ENCODE results near the gene AGPAT4. TPM values are rescaled to one million over a fixed set of nuclear protein-coding genes. Genes with fewer than 3 reads are reported as not detected.
"Not testable (repeated sequence)": the region's sequence is repeated elsewhere in the genome, so short reads cannot be mapped to it uniquely, and the experiment has no call there.

Gene AGPAT4
- total RNA-seq, 2 donors from 2014 or later, result 7.3 to 8.9 TPM

GRCh38 chr6:161178155-161178554 is 95.7 kb downstream of the AGPAT4 start:
- Mint-ChIP-seq H3K36me3 (peaks cover 14 to 21% of the 10 kb centered on the region in 2 donors), H3K9me3 (peaks cover 16 to 18% of the 10 kb centered on the region in 2 donors)
- not testable (repeated sequence) for DNase-seq (ENCODE audit: low spot score in 2 of 2); H3K27ac Mint-ChIP-seq; ATAC-seq

- H3K9me3 Mint-ChIP-seq, result peaks cover 16 to 18% of the 10 kb centered on the region in 2 donors
- not testable (repeated sequence) for ATAC-seq; DNase-seq (ENCODE audit: low spot score in 2 of 2); H3K27ac Mint-ChIP-seq
- peaks cover 14 to 21% of the 10 kb centered on the region in 2 donors for H3K36me3 Mint-ChIP-seq
Observed at GRCh38 chr6:161176428-161176827, 97.4 kb downstream of the AGPAT4 start.

GRCh38 chr6:161172769-161173168 is 101.1 kb downstream of the AGPAT4 start:
- H3K36me3 Mint-ChIP-seq, result not testable (repeated sequence)

DNA sequence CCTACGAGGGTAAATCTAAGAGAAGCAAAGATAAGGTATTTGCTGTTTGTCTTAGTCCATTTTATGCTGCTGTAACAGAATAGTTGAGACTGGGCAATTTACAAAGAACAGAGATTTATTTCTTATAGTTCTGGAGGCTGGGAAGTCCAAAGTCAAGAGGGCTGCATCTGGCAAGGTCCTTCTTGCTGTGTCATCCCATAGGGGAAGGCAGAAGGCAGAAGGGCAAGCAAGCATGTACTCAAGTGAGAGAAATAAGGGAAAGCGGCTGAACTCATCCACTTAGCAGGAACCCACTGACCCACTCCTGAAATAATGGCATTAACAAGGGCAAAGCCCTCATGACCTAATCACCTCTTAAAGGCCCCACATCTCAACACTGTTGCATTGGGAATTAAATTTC is 102.7 kb downstream of the AGPAT4 start:
- no peak for ATAC-seq
- Mint-ChIP-seq H3K36me3 (no peaks in the 10 kb centered on the region), H3K9me3 (peaks cover 3 to 5% of the 10 kb centered on the region in 2 donors), H3K27ac (peak overlapping the region in 1 of 2 donors; percentile 21)
- DNase-seq (ENCODE audit: low spot score in 2 of 2), result no peak

More at GRCh38 chr6:161172769-161173168, 101.1 kb downstream of the AGPAT4 start:
- ATAC-seq; H3K27ac Mint-ChIP-seq; DNase-seq (ENCODE audit: low spot score in 2 of 2): not testable (repeated sequence)
- H3K9me3 Mint-ChIP-seq, result peaks cover 10 to 12% of the 10 kb centered on the region in 2 donors

GRCh38 chr6:161169696-161170095 is 104.2 kb downstream of the AGPAT4 start:
- Mint-ChIP-seq H3K27ac (no peak overlapping the region), H3K36me3 (peaks cover 0 to 6% of the 10 kb centered on the region in 2 donors), H3K9me3 (peaks cover 0 to 3% of the 10 kb centered on the region in 2 donors)
- ATAC-seq (no peak), DNase-seq (ENCODE audit: low spot score in 2 of 2) (no peak)

- peaks cover 0 to 3% of the 10 kb centered on the region in 2 donors for H3K9me3 Mint-ChIP-seq
- H3K27ac Mint-ChIP-seq, result peak overlapping the region in 1 of 2 donors; percentile 48
- no peak for ATAC-seq
- peaks cover 0 to 6% of the 10 kb centered on the region in 2 donors for H3K36me3 Mint-ChIP-seq
- no peak for DNase-seq (ENCODE audit: low spot score in 2 of 2)
Observed at GRCh38 chr6:161169035-161169434, 104.8 kb downstream of the AGPAT4 start.

DNA sequence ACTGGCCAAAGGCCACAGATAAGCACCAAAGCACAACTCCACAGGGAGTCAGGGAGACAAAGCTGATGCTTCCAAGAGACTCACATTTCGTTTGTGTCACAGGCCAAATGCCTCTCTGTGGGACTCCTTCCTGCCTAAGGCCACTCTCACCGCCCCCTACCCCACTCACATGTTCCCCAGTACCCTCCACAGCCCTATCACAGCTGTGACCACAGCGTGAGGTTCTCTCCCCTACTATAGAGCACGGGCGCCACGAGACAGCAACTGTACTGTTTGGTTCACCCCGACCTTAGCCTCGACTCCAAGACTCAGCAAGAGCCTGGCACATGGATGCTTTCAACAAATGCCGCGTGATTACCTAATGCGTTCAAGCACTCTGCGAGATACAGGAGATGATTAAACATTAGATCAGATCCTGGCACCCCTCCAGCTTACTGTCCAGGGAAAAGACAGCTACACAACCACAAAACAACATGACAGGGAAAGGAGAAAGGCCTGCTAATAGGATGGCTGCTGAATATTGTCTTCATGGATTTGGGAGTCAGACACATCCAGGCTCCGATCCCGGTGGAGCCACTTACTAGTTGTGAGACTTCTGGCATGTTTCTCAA is 105.5 kb downstream of the AGPAT4 start:
- DNase-seq (ENCODE audit: low spot score in 2 of 2) (no peak), ATAC-seq (no peak)
- Mint-ChIP-seq H3K9me3 (no peaks in the 10 kb centered on the region), H3K27ac (no peak overlapping the region), H3K36me3 (peaks cover 0 to 6% of the 10 kb centered on the region in 2 donors)

DNA sequence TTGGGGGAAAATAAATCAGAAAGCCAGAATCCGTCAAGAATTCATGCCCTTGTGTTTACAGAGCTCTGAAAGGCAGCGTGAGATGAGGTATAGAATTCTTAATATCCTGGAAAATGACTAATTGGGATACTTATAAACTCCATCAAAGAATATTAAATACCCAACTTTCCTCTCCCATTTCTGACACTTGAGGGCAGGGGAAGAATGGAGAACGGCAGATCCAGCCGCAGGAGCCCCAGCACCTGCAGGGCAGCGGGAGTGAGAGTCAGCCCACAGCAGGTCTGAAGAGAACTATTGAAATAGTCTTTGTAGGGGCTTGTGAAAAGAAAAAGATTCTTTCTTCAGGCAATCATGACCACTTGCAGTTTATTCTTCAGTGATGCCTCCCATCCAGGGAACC is 107.2 kb downstream of the AGPAT4 start:
- Mint-ChIP-seq H3K9me3 (no peaks in the 10 kb centered on the region), H3K36me3 (peaks cover 0 to 6% of the 10 kb centered on the region in 2 donors), H3K27ac (no peak overlapping the region)
- DNase-seq (ENCODE audit: low spot score in 2 of 2) (no peak), ATAC-seq (no peak)

GRCh38 chr6:161166176-161166575 is 107.7 kb downstream of the AGPAT4 start:
- no peak overlapping the region for H3K27ac Mint-ChIP-seq
- DNase-seq (ENCODE audit: low spot score in 2 of 2) (no peak), ATAC-seq (no peak)
- H3K36me3 Mint-ChIP-seq, result peaks cover 0 to 6% of the 10 kb centered on the region in 2 donors
- no peaks in the 10 kb centered on the region for H3K9me3 Mint-ChIP-seq

- DNase-seq (ENCODE audit: low spot score in 2 of 2), result no peak
- ATAC-seq, result no peak
- H3K9me3 Mint-ChIP-seq, result no peaks in the 10 kb centered on the region
- peaks cover 0 to 9% of the 10 kb centered on the region in 2 donors for H3K36me3 Mint-ChIP-seq
- no peak overlapping the region for H3K27ac Mint-ChIP-seq
Observed at GRCh38 chr6:161164182-161164625, 109.7 kb downstream of the AGPAT4 start.

DNA sequence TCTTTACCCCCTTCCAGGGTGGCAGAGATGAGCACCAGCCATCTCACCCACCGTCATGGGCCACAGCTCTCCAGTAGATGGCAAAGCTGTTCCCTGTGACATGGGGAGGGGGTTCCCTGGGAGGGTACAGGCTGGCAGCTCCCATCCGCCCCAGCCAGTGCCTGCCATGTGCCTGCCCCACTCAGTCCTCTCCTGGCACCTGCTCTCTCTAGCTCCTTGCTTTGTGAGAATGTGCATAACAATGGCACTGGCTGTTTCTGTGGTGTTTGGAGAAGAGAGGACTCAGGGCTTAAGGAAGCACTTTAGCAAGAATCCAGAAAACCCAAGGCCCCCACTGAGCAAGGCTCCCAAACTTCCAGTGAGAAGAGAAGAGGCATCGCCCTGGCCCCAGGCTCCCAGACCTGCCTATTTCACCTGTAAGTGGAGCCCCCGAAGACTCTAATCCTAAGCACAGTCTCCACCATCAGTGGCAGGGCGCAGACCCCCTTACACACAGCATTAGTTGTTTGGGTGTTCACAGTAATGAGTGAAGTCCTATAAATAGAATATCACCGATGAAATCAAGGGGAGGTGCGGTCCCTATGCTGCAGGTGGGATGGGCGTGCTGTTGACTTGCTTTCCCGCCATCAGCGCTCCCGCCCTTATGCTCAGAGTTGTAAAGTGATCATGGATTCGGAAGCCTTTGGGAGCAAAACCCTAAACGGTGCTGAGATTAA is 110.2 kb downstream of the AGPAT4 start:
- Mint-ChIP-seq H3K36me3 (peaks cover 0 to 9% of the 10 kb centered on the region in 2 donors), H3K9me3 (no peaks in the 10 kb centered on the region), H3K27ac (no peak overlapping the region)
- ATAC-seq, result no peak
- DNase-seq (ENCODE audit: low spot score in 2 of 2), result no peak

- Mint-ChIP-seq H3K9me3 (peaks cover 6 to 7% of the 10 kb centered on the region in 2 donors), H3K27ac (no peak overlapping the region), H3K36me3 (peaks cover 8 to 15% of the 10 kb centered on the region in 2 donors)
- ATAC-seq, result no peak
- no peak for DNase-seq (ENCODE audit: low spot score in 2 of 2)
Observed at GRCh38 chr6:161162722-161163121, 111.1 kb downstream of the AGPAT4 start.

- DNase-seq (ENCODE audit: low spot score in 2 of 2), result no peak
- peaks cover 8 to 11% of the 10 kb centered on the region in 2 donors for H3K9me3 Mint-ChIP-seq
- no peak for ATAC-seq
- H3K27ac Mint-ChIP-seq, result no peak overlapping the region
- peaks cover 9 to 18% of the 10 kb centered on the region in 2 donors for H3K36me3 Mint-ChIP-seq
Observed at GRCh38 chr6:161161889-161162624, 111.8 kb downstream of the AGPAT4 start.

DNA sequence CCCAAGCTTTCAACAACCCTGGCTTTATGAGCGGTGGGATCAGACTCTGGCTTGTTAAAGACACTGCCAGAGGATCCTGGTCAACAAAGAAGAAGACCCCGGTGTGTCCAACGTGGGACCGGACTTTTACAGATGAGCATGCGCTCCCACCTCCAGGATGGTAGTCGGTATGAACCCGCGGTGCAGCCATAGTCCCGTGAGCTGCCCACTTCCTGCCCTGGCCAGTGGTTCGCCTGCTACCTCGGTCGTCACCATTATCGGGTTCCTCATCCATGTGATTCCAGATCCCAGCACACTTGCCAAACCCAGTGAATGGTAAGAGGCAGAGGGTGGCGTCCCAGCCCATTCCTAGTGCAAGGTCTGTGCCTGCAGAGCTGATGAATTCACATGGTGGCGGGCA is 112.7 kb downstream of the AGPAT4 start:
- ATAC-seq (no peak), DNase-seq (ENCODE audit: low spot score in 2 of 2) (no peak)
- H3K27ac Mint-ChIP-seq, result no peak overlapping the region
- H3K36me3 Mint-ChIP-seq, result peaks cover 9 to 18% of the 10 kb centered on the region in 2 donors
- peaks cover 8 to 14% of the 10 kb centered on the region in 2 donors for H3K9me3 Mint-ChIP-seq

DNA sequence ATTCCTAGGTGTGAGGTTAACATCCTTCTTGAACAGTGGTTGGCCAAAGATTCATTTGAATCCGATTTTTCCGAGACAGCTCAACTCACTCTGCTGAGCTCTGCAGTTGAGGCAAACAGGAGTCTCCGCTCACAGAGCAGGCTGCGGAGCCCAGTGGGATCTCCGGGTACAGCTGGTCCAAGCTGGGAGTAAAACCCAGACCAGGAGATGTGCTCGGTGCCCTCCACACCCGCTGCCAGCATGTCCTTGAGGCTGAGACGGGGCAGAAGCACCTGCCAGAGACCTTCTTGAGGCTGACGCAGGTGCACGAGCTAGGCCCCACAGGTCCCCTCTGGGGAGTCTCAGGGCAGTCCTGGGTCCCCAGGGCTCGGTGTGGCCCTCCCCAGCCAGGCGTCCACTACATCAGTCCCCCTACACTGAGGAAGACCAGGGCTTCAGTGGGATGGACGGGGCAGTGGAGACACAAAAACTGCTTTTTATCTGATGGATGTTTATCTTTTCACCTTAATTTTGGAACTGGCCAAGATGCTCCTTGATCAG is 119.0 kb downstream of the AGPAT4 start:
- H3K36me3 Mint-ChIP-seq, result peaks cover 9% of the 10 kb centered on the region in 2 donors
- DNase-seq (ENCODE audit: low spot score in 2 of 2) (no peak), ATAC-seq (no peak)
- no peak overlapping the region for H3K27ac Mint-ChIP-seq
- peaks cover 8 to 14% of the 10 kb centered on the region in 2 donors for H3K9me3 Mint-ChIP-seq

DNA sequence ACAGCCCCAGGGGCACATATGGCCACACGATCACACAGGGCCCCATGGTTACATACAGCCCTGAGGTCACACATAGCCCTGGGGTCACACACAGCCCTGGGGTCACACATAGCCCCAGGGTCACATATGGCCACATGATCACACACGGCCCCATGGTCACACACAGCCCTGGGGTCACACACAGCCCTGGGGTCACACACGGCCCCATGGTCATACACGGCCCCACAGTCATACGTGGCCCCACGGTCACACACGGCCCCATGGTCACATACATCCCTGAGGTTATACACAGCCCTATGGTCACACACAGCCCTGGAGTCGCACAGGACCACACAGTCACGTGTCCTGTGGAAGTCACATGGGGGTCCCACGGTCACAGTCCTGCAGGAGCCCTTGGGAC is 120.1 kb downstream of the AGPAT4 start:
- ATAC-seq (peak in 1 of 2 donors; percentile 23), DNase-seq (ENCODE audit: low spot score in 2 of 2) (no peak)
- no peak overlapping the region for H3K27ac Mint-ChIP-seq
- peaks cover 8 to 14% of the 10 kb centered on the region in 2 donors for H3K9me3 Mint-ChIP-seq
- H3K36me3 Mint-ChIP-seq, result peaks cover 9% of the 10 kb centered on the region in 2 donors

All from activated naive CD4-positive, alpha-beta T cell treated with anti-CD3 and anti-CD28 coated beads, Interleukin-2, amount 50 U/mL, for 72 hours (primary cell).